ENCODE measurements around the gene MLLT10. TPM values are rescaled to one million over a fixed set of nuclear protein-coding genes. Genes with fewer than 3 reads are reported as not detected.
"Not testable (repeated sequence)": the region's sequence is repeated elsewhere in the genome, so short reads cannot be mapped to it uniquely, and the experiment has no call there.

MLLT10 gene
- total RNA-seq, 4 donors from 2014 or later: 46.3 to 109 (median 57.7) TPM

- Histone ChIP-seq H3K4me1 (no peaks in the 10 kb centered on the region), H3K4me3 (replicated peaks in 1 of 3) (no peak overlapping the region), H3K27me3 (no peaks in the 10 kb centered on the region), H3K9me3 (no peaks in the 10 kb centered on the region), H3K36me3 (no peaks in the 10 kb centered on the region), H3K27ac (no peak overlapping the region)
- intact Hi-C loops (cut with DNase I): no loop called here
- DNase-seq: no peak
- WGBS, 2 donors: 91 to 95% methylated on average over 3 of the region's 3 CpGs
- TF ChIP-seq POLR2A (IDR thresholded peaks at IDR 0.05) (no peak), CTCF (IDR thresholded peaks at IDR 0.05) (no peak)
These were observed 173.5 kb downstream of the MLLT10 start for GRCh38 chr10:21707498-21707897.

- intact Hi-C loops (cut with DNase I): no loop called here
These were observed 178.9 kb downstream of the MLLT10 start for GRCh38 chr10:21712975-21713374.

GRCh38 chr10:21715531-21716195 is 181.6 kb downstream of the MLLT10 start:
- no peaks in the 10 kb centered on the region for H3K4me1 ChIP-seq
- no peak overlapping the region for H3K27ac ChIP-seq
- H3K36me3 ChIP-seq: no peaks in the 10 kb centered on the region
- intact Hi-C loops (cut with DNase I): no loop called here
- no peak for DNase-seq
- TF ChIP-seq CTCF (IDR thresholded peaks at IDR 0.05) (no peak), POLR2A (IDR thresholded peaks at IDR 0.05) (no peak)
- H3K27me3 ChIP-seq: no peaks in the 10 kb centered on the region
- 62 to 67% methylated on average over 2 of the region's 2 CpGs for WGBS, 2 donors
- H3K9me3 ChIP-seq: no peaks in the 10 kb centered on the region
- no peak overlapping the region for H3K4me3 ChIP-seq (replicated peaks in 1 of 3)

More at GRCh38 chr10:21712975-21713374, 178.9 kb downstream of the MLLT10 start:
- TF ChIP-seq POLR2A (IDR thresholded peaks at IDR 0.05) (no peak), CTCF (IDR thresholded peaks at IDR 0.05) (no peak)
- H3K4me3 ChIP-seq (replicated peaks in 1 of 3): no peak overlapping the region
- 93 to 95% methylated on average over 4 of the region's 4 CpGs for WGBS, 2 donors
- H3K4me1 ChIP-seq: no peaks in the 10 kb centered on the region
- H3K27me3 ChIP-seq: no peaks in the 10 kb centered on the region
- no peak for DNase-seq
- H3K27ac ChIP-seq: no peak overlapping the region
- H3K36me3 ChIP-seq: no peaks in the 10 kb centered on the region
- no peaks in the 10 kb centered on the region for H3K9me3 ChIP-seq

GRCh38 chr10:21717437-21718054 is 183.5 kb downstream of the MLLT10 start:
- H3K36me3 ChIP-seq; H3K4me3 ChIP-seq (replicated peaks in 1 of 3); DNase-seq; H3K9me3 ChIP-seq; H3K27ac ChIP-seq; H3K27me3 ChIP-seq; H3K4me1 ChIP-seq; intact Hi-C loops (cut with DNase I): not testable (repeated sequence)
- 97 to 99% methylated on average over 3 of the region's 3 CpGs for WGBS, 2 donors

- Histone ChIP-seq H3K36me3 (no peaks in the 10 kb centered on the region), H3K4me1 (peaks cover 7% of the 10 kb centered on the region in 2 donors), H3K27ac (no peak overlapping the region), H3K4me3 (replicated peaks in 1 of 3) (no peak overlapping the region), H3K9me3 (no peaks in the 10 kb centered on the region), H3K27me3 (no peaks in the 10 kb centered on the region)
- no peak for DNase-seq
- WGBS, 2 donors: 60 to 77% methylated on average over 1 of the region's 1 CpG
- no peak for TF ChIP-seq POLR2A (IDR thresholded peaks at IDR 0.05)
- intact Hi-C loops (cut with DNase I): no loop called here
These were observed 185.5 kb downstream of the MLLT10 start for GRCh38 chr10:21719502-21719901.

GRCh38 chr10:21720090-21720489 is 186.1 kb downstream of the MLLT10 start:
- intact Hi-C loops (cut with DNase I): no loop called here
- H3K9me3 ChIP-seq: no peaks in the 10 kb centered on the region
- peaks cover 11 to 13% of the 10 kb centered on the region in 2 donors for H3K4me1 ChIP-seq
- WGBS, 2 donors: 63 to 69% methylated on average over 3 of the region's 3 CpGs
- peak in 1 of 2 donors; percentile 25 for DNase-seq
- H3K27me3 ChIP-seq: no peaks in the 10 kb centered on the region
- H3K27ac ChIP-seq: no peak overlapping the region
- H3K36me3 ChIP-seq: no peaks in the 10 kb centered on the region
- TF ChIP-seq POLR2A (IDR thresholded peaks at IDR 0.05): no peak
- no peak for TF ChIP-seq CTCF (IDR thresholded peaks at IDR 0.05)
- no peak overlapping the region for H3K4me3 ChIP-seq (replicated peaks in 1 of 3)

All from thyroid gland (tissue), 4 donors.